ENCODE results near the gene MAML2. TPM values are rescaled to one million over a fixed set of nuclear protein-coding genes. Genes with fewer than 3 reads are reported as not detected.

MAML2 gene
- total RNA-seq, 4 donors from 2014 or later = 20.0 to 33.7 (median 23.2) TPM

GRCh38 chr11:96241331-96241841 is 101.6 kb downstream of the MAML2 start:
- Histone ChIP-seq H3K4me1 (peaks cover 7 to 62% (median 58%) of the 10 kb centered on the region in 4 donors), H3K4me3 (no peak overlapping the region), H3K27me3 (no peaks in the 10 kb centered on the region), H3K9me3 (no peaks in the 10 kb centered on the region), H3K27ac (replicated peaks in 1 of 4) (peak overlapping the region; percentile 84 to 89 (median 88)), H3K36me3 (no peaks in the 10 kb centered on the region)
- TF ChIP-seq, protein P1, sequence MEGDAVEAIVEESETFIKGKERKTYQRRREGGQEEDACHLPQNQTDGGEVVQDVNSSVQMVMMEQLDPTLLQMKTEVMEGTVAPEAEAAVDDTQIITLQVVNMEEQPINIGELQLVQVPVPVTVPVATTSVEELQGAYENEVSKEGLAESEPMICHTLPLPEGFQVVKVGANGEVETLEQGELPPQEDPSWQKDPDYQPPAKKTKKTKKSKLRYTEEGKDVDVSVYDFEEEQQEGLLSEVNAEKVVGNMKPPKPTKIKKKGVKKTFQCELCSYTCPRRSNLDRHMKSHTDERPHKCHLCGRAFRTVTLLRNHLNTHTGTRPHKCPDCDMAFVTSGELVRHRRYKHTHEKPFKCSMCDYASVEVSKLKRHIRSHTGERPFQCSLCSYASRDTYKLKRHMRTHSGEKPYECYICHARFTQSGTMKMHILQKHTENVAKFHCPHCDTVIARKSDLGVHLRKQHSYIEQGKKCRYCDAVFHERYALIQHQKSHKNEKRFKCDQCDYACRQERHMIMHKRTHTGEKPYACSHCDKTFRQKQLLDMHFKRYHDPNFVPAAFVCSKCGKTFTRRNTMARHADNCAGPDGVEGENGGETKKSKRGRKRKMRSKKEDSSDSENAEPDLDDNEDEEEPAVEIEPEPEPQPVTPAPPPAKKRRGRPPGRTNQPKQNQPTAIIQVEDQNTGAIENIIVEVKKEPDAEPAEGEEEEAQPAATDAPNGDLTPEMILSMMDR (IDR thresholded peaks at IDR 0.05) = no peak
- no peak for TF ChIP-seq POLR2AphosphoS5 (IDR thresholded peaks at IDR 0.05)
- TF ChIP-seq EP300 (IDR thresholded peaks at IDR 0.05) = no peak
- TF ChIP-seq POLR2A (IDR thresholded peaks at IDR 0.05; ENCODE audit: low read depth) = no peak
- WGBS = 72% methylated on average over 5 of the region's 5 CpGs
- intact Hi-C loops (cut with DNase I) = loop anchor here (10.0 kb wide), 1 partner anchor 187 kb away; no protein-coding TSS in a partner anchor
- no peak for DNase-seq (ENCODE audit: extremely low spot score)

GRCh38 chr11:96238563-96239135 is 104.3 kb downstream of the MAML2 start:
- 43% methylated on average over 2 of the region's 2 CpGs for WGBS

DNA sequence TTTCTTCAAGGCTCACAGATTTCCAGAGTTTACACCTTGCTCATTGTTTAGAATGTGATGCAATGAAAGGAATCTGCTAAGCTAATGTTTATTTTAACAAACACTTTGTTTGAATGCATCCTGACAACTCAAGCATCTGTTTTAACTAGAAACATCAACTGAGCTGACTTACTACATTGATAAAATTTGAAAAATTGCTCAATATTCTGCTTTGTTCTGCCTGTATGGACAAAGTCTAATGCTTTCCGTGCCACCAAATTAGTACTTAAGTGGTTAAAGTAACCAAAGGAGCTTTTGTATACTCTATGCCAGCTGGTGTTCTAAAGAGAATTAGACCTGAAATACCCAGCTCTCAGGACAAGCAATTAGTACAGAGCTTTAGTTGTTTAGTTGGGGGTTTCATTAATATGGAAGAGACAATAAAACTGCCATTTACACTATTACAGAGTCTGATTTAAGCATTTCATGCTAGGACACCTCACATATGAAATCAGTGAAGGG is 105.2 kb downstream of the MAML2 start:
- Histone ChIP-seq H3K9me3 (no peaks in the 10 kb centered on the region), H3K27ac (replicated peaks in 1 of 4) (peak overlapping the region; percentile 44 to 67 (median 57)), H3K4me3 (no peak overlapping the region), H3K36me3 (no peaks in the 10 kb centered on the region), H3K27me3 (no peaks in the 10 kb centered on the region), H3K4me1 (peaks cover 12 to 68% (median 63%) of the 10 kb centered on the region in 4 donors)
- intact Hi-C loops (cut with DNase I) = loop anchor here (5.0 to 10.0 kb wide), 2 partner anchors 73 to 104 kb away; partner anchors contain the start of gene MAML2
- 29% methylated on average over 1 of the region's 1 CpG for WGBS
- TF ChIP-seq POLR2AphosphoS5 (IDR thresholded peaks at IDR 0.05) (no peak), POLR2A (IDR thresholded peaks at IDR 0.05; ENCODE audit: low read depth) (no peak), EP300 (IDR thresholded peaks at IDR 0.05) (no peak)
- TF ChIP-seq, protein P1 (IDR thresholded peaks at IDR 0.05) = no peak
- no peak for DNase-seq (ENCODE audit: extremely low spot score)

More at GRCh38 chr11:96238563-96239135, 104.3 kb downstream of the MAML2 start:
- H3K4me1 ChIP-seq = peaks cover 13 to 71% (median 67%) of the 10 kb centered on the region in 4 donors
- H3K27ac ChIP-seq (replicated peaks in 1 of 4) = peak overlapping the region; percentile 44 to 67 (median 57)
- intact Hi-C loops (cut with DNase I) = loop anchor here (5.0 to 10.0 kb wide), 2 partner anchors 74 to 104 kb away; partner anchors contain the start of gene MAML2
- H3K27me3 ChIP-seq = no peaks in the 10 kb centered on the region
- no peaks in the 10 kb centered on the region for H3K36me3 ChIP-seq
- TF ChIP-seq POLR2AphosphoS5 (IDR thresholded peaks at IDR 0.05) = peak in 1 of 2 donors; percentile 22
- TF ChIP-seq EP300 (IDR thresholded peaks at IDR 0.05) = no peak
- no peak for DNase-seq (ENCODE audit: extremely low spot score)
- H3K9me3 ChIP-seq = no peaks in the 10 kb centered on the region
- H3K4me3 ChIP-seq = no peak overlapping the region

GRCh38 chr11:96235751-96236150 is 107.2 kb downstream of the MAML2 start:
- Histone ChIP-seq H3K4me3 (no peak overlapping the region), H3K27ac (replicated peaks in 1 of 4) (peak overlapping the region; percentile 54 to 67 (median 57)), H3K9me3 (no peaks in the 10 kb centered on the region), H3K36me3 (no peaks in the 10 kb centered on the region), H3K4me1 (peaks cover 6 to 51% (median 46%) of the 10 kb centered on the region in 4 donors), H3K27me3 (no peaks in the 10 kb centered on the region)
- 56% methylated on average over 4 of the region's 4 CpGs for WGBS
- TF ChIP-seq, protein P1 (IDR thresholded peaks at IDR 0.05) = no peak
- TF ChIP-seq POLR2AphosphoS5 (IDR thresholded peaks at IDR 0.05) (no peak), POLR2A (IDR thresholded peaks at IDR 0.05; ENCODE audit: low read depth) (no peak), EP300 (IDR thresholded peaks at IDR 0.05) (no peak)
- DNase-seq (ENCODE audit: extremely low spot score) = no peak
- intact Hi-C loops (cut with DNase I) = loop anchor here (5.0 to 10.0 kb wide), 2 partner anchors 71 to 107 kb away; partner anchors contain the start of gene MAML2

GRCh38 chr11:96234866-96235441 is 108.0 kb downstream of the MAML2 start:
- intact Hi-C loops (cut with DNase I) = loop anchor here (5.0 to 10.0 kb wide), 2 partner anchors 70 to 107 kb away; partner anchors contain the start of gene MAML2
- TF ChIP-seq POLR2AphosphoS5 (IDR thresholded peaks at IDR 0.05) (no peak), EP300 (IDR thresholded peaks at IDR 0.05) (no peak), POLR2A (IDR thresholded peaks at IDR 0.05; ENCODE audit: low read depth) (no peak)
- TF ChIP-seq, protein P1 (IDR thresholded peaks at IDR 0.05) = no peak
- no peaks in the 10 kb centered on the region for H3K9me3 ChIP-seq
- no peaks in the 10 kb centered on the region for H3K36me3 ChIP-seq
- H3K4me3 ChIP-seq = no peak overlapping the region
- peak overlapping the region; percentile 54 to 67 (median 57) for H3K27ac ChIP-seq (replicated peaks in 1 of 4)
- H3K27me3 ChIP-seq = no peaks in the 10 kb centered on the region
- WGBS = 92% methylated on average over 1 of the region's 1 CpG
- H3K4me1 ChIP-seq = peaks cover 6 to 52% (median 46%) of the 10 kb centered on the region in 4 donors
- DNase-seq (ENCODE audit: extremely low spot score) = no peak

All from esophagus muscularis mucosa (tissue), 4 donors.